ENCODE results near the gene MELTF.

MELTF gene

GRCh38 chr3:196963631-196963953 lies 66.0 kb downstream of the MELTF start:
- Histone ChIP-seq H3K4me3 (IDR thresholded peaks at IDR 0.05; ENCODE audit: insufficient read depth, low read depth, low read length) (no peak overlapping the region), H3K27me3 (ENCODE audit: insufficient read depth, low read depth) (no peaks in the 10 kb centered on the region), H3K4me1 (ENCODE audit: low read depth, poor library complexity, severe bottlenecking) (no peaks in the 10 kb centered on the region), H3K27ac (no peak overlapping the region), H4K20me1 (ENCODE audit: insufficient read depth) (no peaks in the 10 kb centered on the region), H3K4me2 (no peak overlapping the region), H3K79me2 (ENCODE audit: insufficient read depth, low read depth) (no peaks in the 10 kb centered on the region), H3K9ac (no peak overlapping the region), H2AFZ (ENCODE audit: low read depth) (no peak overlapping the region), H3K36me3 (ENCODE audit: insufficient read depth) (no peaks in the 10 kb centered on the region)
- TF ChIP-seq CTCF (conservative IDR thresholded peaks at IDR 0.05; ENCODE audit: low read depth, low read length) = no peak

- no peak overlapping the region for H3K9ac ChIP-seq
- H3K79me2 ChIP-seq (ENCODE audit: insufficient read depth, low read depth) = no peaks in the 10 kb centered on the region
- H3K4me1 ChIP-seq (ENCODE audit: low read depth, poor library complexity, severe bottlenecking) = no peaks in the 10 kb centered on the region
- no peak overlapping the region for H3K4me2 ChIP-seq
- no peaks in the 10 kb centered on the region for H3K36me3 ChIP-seq (ENCODE audit: insufficient read depth)
- no peak for TF ChIP-seq CTCF (conservative IDR thresholded peaks at IDR 0.05; ENCODE audit: low read depth, low read length)
- no peaks in the 10 kb centered on the region for H3K27me3 ChIP-seq (ENCODE audit: insufficient read depth, low read depth)
- no peaks in the 10 kb centered on the region for H4K20me1 ChIP-seq (ENCODE audit: insufficient read depth)
- no peak overlapping the region for H2AFZ ChIP-seq (ENCODE audit: low read depth)
- no peak overlapping the region for H3K4me3 ChIP-seq (IDR thresholded peaks at IDR 0.05; ENCODE audit: insufficient read depth, low read depth, low read length)
- no peak overlapping the region for H3K27ac ChIP-seq
Measured at GRCh38 chr3:196962930-196963630, 66.5 kb downstream of the MELTF start.

- Histone ChIP-seq H3K36me3 (ENCODE audit: insufficient read depth) (no peaks in the 10 kb centered on the region), H3K27ac (no peak overlapping the region), H4K20me1 (ENCODE audit: insufficient read depth) (no peaks in the 10 kb centered on the region), H3K4me1 (ENCODE audit: low read depth, poor library complexity, severe bottlenecking) (no peaks in the 10 kb centered on the region), H3K9ac (no peak overlapping the region), H3K4me2 (no peak overlapping the region), H3K79me2 (ENCODE audit: insufficient read depth, low read depth) (no peaks in the 10 kb centered on the region), H3K4me3 (IDR thresholded peaks at IDR 0.05; ENCODE audit: insufficient read depth, low read depth, low read length) (no peak overlapping the region), H2AFZ (ENCODE audit: low read depth) (no peak overlapping the region), H3K27me3 (ENCODE audit: insufficient read depth, low read depth) (no peaks in the 10 kb centered on the region)
- TF ChIP-seq CTCF (conservative IDR thresholded peaks at IDR 0.05; ENCODE audit: low read depth, low read length) = no peak
Measured at GRCh38 chr3:196962108-196962929, 67.3 kb downstream of the MELTF start.

- H4K20me1 ChIP-seq (ENCODE audit: insufficient read depth) = no peaks in the 10 kb centered on the region
- no peaks in the 10 kb centered on the region for H3K4me1 ChIP-seq (ENCODE audit: low read depth, poor library complexity, severe bottlenecking)
- H3K4me3 ChIP-seq (IDR thresholded peaks at IDR 0.05; ENCODE audit: insufficient read depth, low read depth, low read length) = no peak overlapping the region
- no peak overlapping the region for H3K27ac ChIP-seq
- H2AFZ ChIP-seq (ENCODE audit: low read depth) = no peak overlapping the region
- no peaks in the 10 kb centered on the region for H3K27me3 ChIP-seq (ENCODE audit: insufficient read depth, low read depth)
- TF ChIP-seq CTCF (conservative IDR thresholded peaks at IDR 0.05; ENCODE audit: low read depth, low read length) = no peak
- H3K36me3 ChIP-seq (ENCODE audit: insufficient read depth) = no peaks in the 10 kb centered on the region
- H3K9ac ChIP-seq = no peak overlapping the region
- no peak overlapping the region for H3K4me2 ChIP-seq
- H3K79me2 ChIP-seq (ENCODE audit: insufficient read depth, low read depth) = no peaks in the 10 kb centered on the region
Measured at GRCh38 chr3:196954832-196955231, 74.8 kb downstream of the MELTF start.
